D721Med (cell line): ENCODE results near the gene MAP2K3.

Source experiments
- DNase-seq: peaks from one replicate; pipeline ENCODE4 v3.0.0; 2011; ENCODE audit warnings: low spot score; ENCODE audit not compliant: insufficient read length
- FAIRE-seq: peaks from 2 replicates; lab custom pipeline; 2011; peaks lifted over from hg19 to GRCh38; lab: Jason Lieb, UNC
- CTCF ChIP-seq: IDR thresholded peaks from 2 replicates; pipeline ENCODE4 v1.5.1; 2012; ENCODE audit warnings: mild to moderate bottlenecking, control low read depth; ENCODE audit not compliant: insufficient read depth; ENCODE audit errors: missing control alignments

MAP2K3 gene

GRCh38 chr17:21363776-21364642 is 79.5 kb downstream of the MAP2K3 start:
- no peak for FAIRE-seq
- no peak for TF ChIP-seq CTCF
- DNase-seq = no peak
